DND-41 (cell line): ENCODE data around the gene CCN6.
"Not testable (repeated sequence)": the region's sequence is repeated elsewhere in the genome, so short reads cannot be mapped to it uniquely, and the experiment has no call there.

Source experiments
- ATAC-seq: fragments of 200-7000 bp; cut with Tn5 transposase; 3 replicates; pipeline ENCODE4 v1.9.1; 2021; ENCODE audit warnings: low read depth; ENCODE audit not compliant: insufficient read depth
- DNase-seq: peaks from one replicate; pipeline ENCODE4 v3.0.0-alpha.2; 2020
- H2AFZ ChIP-seq: 2 replicates; pipeline ENCODE4 v1.6.0; 2012; ENCODE audit warnings: low read depth, low read length
- H3K27ac ChIP-seq: 2 replicates; pipeline ENCODE4 v1.5.1; 2012; ENCODE audit warnings: low read length, inconsistent platforms
- H3K27me3 ChIP-seq: fragments of 200-600 bp; sonication (generic); 2 replicates; pipeline ENCODE4 v1.6.0; 2012; ENCODE audit warnings: low read length, mild to moderate bottlenecking, inconsistent platforms; ENCODE audit not compliant: insufficient read depth, poor library complexity
- H3K36me3 ChIP-seq: 2 replicates; pipeline ENCODE4 v1.5.1; 2012; ENCODE audit warnings: low read length, inconsistent platforms; ENCODE audit not compliant: insufficient read depth
- H3K4me1 ChIP-seq: 2 replicates; pipeline ENCODE4 v1.5.1; 2012; ENCODE audit warnings: mild to moderate bottlenecking, low read length; ENCODE audit not compliant: insufficient read depth
- H3K4me2 ChIP-seq: 2 replicates; pipeline ENCODE4 v1.6.0; 2012; ENCODE audit warnings: mild to moderate bottlenecking, moderate library complexity, low read length, inconsistent platforms; ENCODE audit not compliant: insufficient read depth
- H3K4me3 ChIP-seq, 2 experiments: fragments of 200-600 bp in 1 of 2; shearing (Covaris generic) in 1 of 2; 2 replicates each; pipeline ENCODE4 v1.5.1; 2012 to 2016; ENCODE audit warnings: inconsistent platforms in 2 of 2, low read length in 2 of 2, mild to moderate bottlenecking in 2 of 2, low read depth in 1 of 2, moderate library complexity in 1 of 2
- H3K79me2 ChIP-seq: 2 replicates; pipeline ENCODE4 v1.6.0; 2012; ENCODE audit warnings: low read length, inconsistent platforms; ENCODE audit not compliant: insufficient read depth
- H3K9ac ChIP-seq: 2 replicates; pipeline ENCODE4 v1.6.0; 2012; ENCODE audit warnings: low read depth, mild to moderate bottlenecking, inconsistent platforms, low read length, moderate library complexity
- H3K9me3 ChIP-seq: 2 replicates; pipeline ENCODE4 v1.5.1; 2012; ENCODE audit warnings: low read length, moderate library complexity, mild to moderate bottlenecking, inconsistent platforms; ENCODE audit not compliant: insufficient read depth, severe bottlenecking
- H4K20me1 ChIP-seq: 2 replicates; pipeline ENCODE4 v1.6.0; 2012; ENCODE audit warnings: low read length; ENCODE audit not compliant: insufficient read depth
- EZH2 ChIP-seq: IDR thresholded peaks from 3 replicates; pipeline ENCODE4 v1.6.1; 2012; ENCODE audit warnings: borderline replicate concordance, low read depth, mild to moderate bottlenecking, moderate library complexity, low read length, inconsistent platforms; ENCODE audit not compliant: severe bottlenecking
- TF ChIP-seq, protein P1 (sequence below): IDR thresholded peaks from 2 replicates; pipeline ENCODE4 v1.5.1; 2012; ENCODE audit warnings: borderline replicate concordance, low read length, moderate library complexity, mild to moderate bottlenecking; ENCODE audit not compliant: poor library complexity, severe bottlenecking; ENCODE audit errors: extremely low read depth

The CCN6 gene

DNA sequence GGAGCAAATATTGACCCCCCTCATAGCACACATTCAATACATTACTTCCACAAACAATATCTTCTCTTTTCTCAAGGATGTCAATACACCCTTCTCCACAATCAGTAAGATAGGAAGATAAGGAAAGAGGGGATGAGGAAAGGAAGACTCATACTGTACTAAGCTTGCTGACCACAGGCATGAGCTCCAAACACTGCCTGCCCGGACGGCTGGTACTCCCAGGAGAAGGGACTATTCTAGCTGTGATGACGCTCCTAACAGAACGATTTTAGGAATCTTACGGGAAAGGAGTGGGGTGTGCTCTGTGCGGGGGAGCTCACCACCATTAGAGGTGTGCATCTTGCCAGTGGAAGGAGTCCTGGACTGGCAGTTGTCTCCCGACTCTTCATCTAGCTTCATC, 3.9 kb upstream of the CCN6 start:
- Histone ChIP-seq H3K4me1 (no peaks in the 10 kb centered on the region), H3K79me2 (no peaks in the 10 kb centered on the region), H3K36me3 (no peaks in the 10 kb centered on the region), H3K4me3 (no peak overlapping the region), H2AFZ (no peak overlapping the region; the same call in 1 of the 2 replicates), H3K27me3 (no peaks in the 10 kb centered on the region), H3K9me3 (no peaks in the 10 kb centered on the region), H3K4me2 (no peak overlapping the region), H3K9ac (no peak overlapping the region), H4K20me1 (no peaks in the 10 kb centered on the region), H3K27ac (no peak overlapping the region)
- ATAC-seq (no peak), DNase-seq (no peak)
- TF ChIP-seq, protein P1, sequence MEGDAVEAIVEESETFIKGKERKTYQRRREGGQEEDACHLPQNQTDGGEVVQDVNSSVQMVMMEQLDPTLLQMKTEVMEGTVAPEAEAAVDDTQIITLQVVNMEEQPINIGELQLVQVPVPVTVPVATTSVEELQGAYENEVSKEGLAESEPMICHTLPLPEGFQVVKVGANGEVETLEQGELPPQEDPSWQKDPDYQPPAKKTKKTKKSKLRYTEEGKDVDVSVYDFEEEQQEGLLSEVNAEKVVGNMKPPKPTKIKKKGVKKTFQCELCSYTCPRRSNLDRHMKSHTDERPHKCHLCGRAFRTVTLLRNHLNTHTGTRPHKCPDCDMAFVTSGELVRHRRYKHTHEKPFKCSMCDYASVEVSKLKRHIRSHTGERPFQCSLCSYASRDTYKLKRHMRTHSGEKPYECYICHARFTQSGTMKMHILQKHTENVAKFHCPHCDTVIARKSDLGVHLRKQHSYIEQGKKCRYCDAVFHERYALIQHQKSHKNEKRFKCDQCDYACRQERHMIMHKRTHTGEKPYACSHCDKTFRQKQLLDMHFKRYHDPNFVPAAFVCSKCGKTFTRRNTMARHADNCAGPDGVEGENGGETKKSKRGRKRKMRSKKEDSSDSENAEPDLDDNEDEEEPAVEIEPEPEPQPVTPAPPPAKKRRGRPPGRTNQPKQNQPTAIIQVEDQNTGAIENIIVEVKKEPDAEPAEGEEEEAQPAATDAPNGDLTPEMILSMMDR = no peak
- no peak for TF ChIP-seq EZH2

DNA sequence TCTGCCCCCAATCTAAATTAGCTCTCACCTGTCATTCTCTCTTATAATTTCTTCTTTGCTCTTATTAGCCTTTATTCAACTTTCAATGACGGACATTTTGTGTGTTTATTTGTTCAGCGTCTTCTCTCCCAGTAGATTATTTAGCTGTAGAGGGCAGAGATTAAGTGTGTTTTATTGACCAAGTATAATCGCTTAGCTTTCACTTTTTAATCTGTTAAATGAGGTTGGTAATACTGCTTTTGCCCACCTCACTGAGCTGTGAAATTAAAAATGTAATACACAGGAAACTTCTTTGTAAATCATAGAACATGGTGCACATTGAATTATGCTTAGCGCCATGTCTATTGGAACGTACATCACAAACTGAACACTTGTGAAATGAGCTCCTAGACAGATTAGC, 3.5 kb upstream of the CCN6 start:
- no peak overlapping the region for H3K4me2 ChIP-seq
- DNase-seq = no peak
- ATAC-seq = no peak
- no peaks in the 10 kb centered on the region for H3K4me1 ChIP-seq
- H3K36me3 ChIP-seq = no peaks in the 10 kb centered on the region
- H3K4me3 ChIP-seq = no peak overlapping the region
- no peak for TF ChIP-seq EZH2
- TF ChIP-seq, protein P1 = no peak
- peak overlapping the region; percentile 13; the same call in 1 of the 2 replicates for H2AFZ ChIP-seq
- no peak overlapping the region for H3K9ac ChIP-seq
- H3K27me3 ChIP-seq = no peaks in the 10 kb centered on the region
- H4K20me1 ChIP-seq = no peaks in the 10 kb centered on the region
- H3K79me2 ChIP-seq = no peaks in the 10 kb centered on the region
- no peak overlapping the region for H3K27ac ChIP-seq
- no peaks in the 10 kb centered on the region for H3K9me3 ChIP-seq

DNA sequence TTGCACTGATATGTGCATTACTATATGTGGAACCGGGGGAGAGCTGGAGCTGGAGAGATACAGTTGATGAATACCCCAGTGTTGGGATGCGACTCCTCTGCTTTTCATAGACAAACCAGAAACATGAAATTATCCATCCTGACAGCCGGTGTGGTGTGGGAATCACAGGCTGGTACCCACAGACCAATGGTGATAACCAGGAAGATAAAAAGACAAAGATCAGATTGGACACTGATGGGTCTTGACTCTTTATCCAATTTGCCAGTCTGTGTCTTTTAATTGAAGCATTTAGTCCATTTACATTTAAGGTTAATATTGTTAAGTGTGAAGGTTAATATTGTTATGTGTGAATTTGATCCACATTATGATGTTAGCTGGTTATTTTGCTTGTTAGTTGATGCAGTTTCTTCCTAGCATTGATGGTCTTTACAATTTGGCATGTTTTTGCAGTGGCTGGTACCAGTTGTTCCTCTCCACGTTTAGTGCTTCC, 2.6 kb upstream of the CCN6 start:
- ATAC-seq, H3K27me3 ChIP-seq, H3K79me2 ChIP-seq, H3K4me1 ChIP-seq, DNase-seq, H3K9ac ChIP-seq, H3K36me3 ChIP-seq, H3K4me2 ChIP-seq, H3K9me3 ChIP-seq, H3K4me3 ChIP-seq, H2AFZ ChIP-seq, H3K27ac ChIP-seq, H4K20me1 ChIP-seq: not testable (repeated sequence)

DNA sequence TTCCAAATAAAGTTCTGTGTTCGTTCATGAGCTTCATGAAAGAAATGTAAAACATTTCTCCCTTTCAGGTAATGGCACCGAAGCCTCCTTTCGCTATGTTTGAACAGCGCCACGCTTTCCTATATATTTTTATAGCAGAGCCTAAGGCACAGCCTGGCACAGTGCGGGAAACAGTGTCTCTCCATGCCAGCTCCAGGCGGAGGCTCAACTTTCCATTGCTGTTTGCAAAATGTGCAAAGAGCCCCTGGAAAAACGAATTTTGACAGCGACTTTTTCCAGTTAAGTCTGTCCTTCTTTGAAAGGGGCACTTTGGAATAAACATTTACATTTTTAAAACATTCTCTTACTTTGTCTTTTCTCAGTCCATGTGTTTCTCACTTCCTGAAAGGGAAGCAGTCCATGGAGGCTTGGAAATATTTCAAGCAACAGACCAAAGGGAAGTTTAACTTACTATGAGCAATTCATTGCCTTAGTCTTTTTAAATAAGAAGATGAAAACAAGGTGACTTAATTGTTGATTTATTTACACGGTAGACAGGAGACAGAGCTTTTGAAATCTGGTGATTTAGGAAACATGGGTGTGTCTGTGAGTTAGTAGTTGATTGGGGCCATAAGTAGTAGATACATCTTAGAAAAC, 769 bp downstream of the CCN6 start:
- H3K4me1 ChIP-seq = no peaks in the 10 kb centered on the region
- H3K9ac ChIP-seq = no peak overlapping the region
- no peak overlapping the region for H2AFZ ChIP-seq
- H3K4me3 ChIP-seq = no peak overlapping the region
- H3K4me2 ChIP-seq = no peak overlapping the region
- no peak for TF ChIP-seq EZH2
- TF ChIP-seq, protein P1 = no peak
- H3K27me3 ChIP-seq = no peaks in the 10 kb centered on the region
- no peaks in the 10 kb centered on the region for H4K20me1 ChIP-seq
- no peak for DNase-seq
- no peaks in the 10 kb centered on the region for H3K36me3 ChIP-seq
- H3K9me3 ChIP-seq = no peaks in the 10 kb centered on the region
- no peaks in the 10 kb centered on the region for H3K79me2 ChIP-seq
- H3K27ac ChIP-seq = no peak overlapping the region
- no peak for ATAC-seq
